SU-DHL-6 (cell line): ENCODE results near the gene PDCD4.

Experiments used
- H2AFZ ChIP-seq: fragments of 200-600 bp; sonication (generic); 2 replicates; pipeline ENCODE4 v1.6.1; 2014; ENCODE audit warnings: low read depth, mild to moderate bottlenecking, moderate library complexity, mixed read lengths, antibody characterized with exemption, low read length; ENCODE audit not compliant: severe bottlenecking
- H3F3A ChIP-seq: fragments of 200-600 bp; shearing (Covaris generic); 2 replicates; pipeline ENCODE4 v1.6.0; 2016; ENCODE audit warnings: antibody characterized with exemption, mild to moderate bottlenecking; ENCODE audit not compliant: insufficient read depth
- H3K27ac ChIP-seq: fragments of 200-600 bp; sonication (generic); 2 replicates; pipeline ENCODE4 v1.5.1; 2016; ENCODE audit warnings: low read depth, mild to moderate bottlenecking, low read length, moderate library complexity, mixed read lengths
- H3K27me3 ChIP-seq: fragments of 200-600 bp; sonication (generic), shearing (Covaris generic); 2 replicates; pipeline ENCODE4 v1.6.0; 2014; ENCODE audit warnings: mild to moderate bottlenecking, low read length
- H3K36me3 ChIP-seq: fragments of 200-600 bp; sonication (generic); 2 replicates; pipeline ENCODE4 v1.6.1; 2014; ENCODE audit warnings: mild to moderate bottlenecking, low read length, mixed read lengths
- H3K4me2 ChIP-seq: fragments of 300-600, 200-600 bp; shearing (Covaris generic), sonication (generic); 2 replicates; pipeline ENCODE4 v1.6.0; 2014; ENCODE audit warnings: low read length, low read depth, mild to moderate bottlenecking; ENCODE audit not compliant: poor library complexity, severe bottlenecking
- H3K4me3 ChIP-seq: fragments of 200-600 bp; sonication (generic); 2 replicates; pipeline ENCODE4 v1.5.1; 2014; ENCODE audit warnings: antibody characterized with exemption, low read length, mild to moderate bottlenecking, mixed read lengths; ENCODE audit not compliant: insufficient read depth, poor library complexity, severe bottlenecking
- H3K79me2 ChIP-seq: fragments of 200-600 bp; sonication (generic); 2 replicates; pipeline ENCODE4 v1.6.1; 2014; ENCODE audit warnings: mild to moderate bottlenecking, low read length, moderate library complexity; ENCODE audit not compliant: insufficient read depth
- H3K9ac ChIP-seq: fragments of 200-600 bp; sonication (generic); 2 replicates; pipeline ENCODE4 v1.7.0; 2014; ENCODE audit warnings: mild to moderate bottlenecking, low read length
- H3K9me2 ChIP-seq: fragments of 200-600 bp; sonication (generic); replicated peaks from 2 replicates; pipeline ENCODE4 v1.6.1; 2014; ENCODE audit warnings: low read length; ENCODE audit not compliant: insufficient read depth
- H3K9me3 ChIP-seq: fragments of 200-600 bp; sonication (generic); 2 replicates; pipeline ENCODE4 v1.6.1; 2014; ENCODE audit warnings: low read length, mixed read lengths; ENCODE audit not compliant: insufficient read depth
- H4K20me1 ChIP-seq: fragments of 200-600 bp; sonication (generic); 2 replicates; pipeline ENCODE4 v1.6.1; 2014; ENCODE audit warnings: low read depth, mild to moderate bottlenecking, antibody characterized with exemption, low read length, moderate library complexity, mixed read lengths
- EZH2phosphoT487 ChIP-seq: fragments of 200-600 bp; sonication (generic), shearing (Covaris generic); conservative IDR thresholded peaks from 2 replicates; pipeline ENCODE4 v1.6.1; 2018; ENCODE audit warnings: mild to moderate bottlenecking, antibody characterized with exemption, low read length, moderate library complexity, mixed read lengths
- TF ChIP-seq, protein P1 (sequence below): fragments of 200-600 bp; sonication (generic); IDR thresholded peaks from one replicate; pipeline ENCODE4 v1.5.1; 2017; ENCODE audit warnings: antibody characterized with exemption, mild to moderate bottlenecking, low read length, moderate library complexity; ENCODE audit not compliant: insufficient read depth, poor library complexity, severe bottlenecking

The PDCD4 gene

DNA sequence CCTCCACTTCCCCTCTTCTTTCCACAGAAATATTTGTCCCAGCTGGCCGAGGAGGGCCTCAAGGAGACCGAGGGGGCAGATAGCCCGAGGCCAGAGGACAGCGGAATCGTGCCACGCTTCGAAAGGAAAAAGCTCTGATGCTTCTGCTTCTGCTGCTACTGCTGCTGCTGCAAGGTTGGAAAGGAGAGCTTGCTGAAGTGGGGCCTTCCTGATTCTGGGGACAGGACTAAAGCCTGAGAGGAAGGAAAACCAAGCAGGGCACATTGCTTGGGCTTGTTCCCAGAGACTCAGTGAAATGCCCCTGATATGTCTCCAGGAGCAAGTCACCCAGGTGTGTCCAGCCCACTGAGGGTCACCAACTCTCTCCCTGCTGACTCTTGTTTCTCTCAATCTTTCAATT, 35.9 kb upstream of the PDCD4 start:
- no peak overlapping the region for H3K4me3 ChIP-seq
- H3K9me2 ChIP-seq, result no peaks in the 10 kb centered on the region
- H3K27ac ChIP-seq, result no peak overlapping the region
- no peaks in the 10 kb centered on the region for H3F3A ChIP-seq
- no peaks in the 10 kb centered on the region for H3K27me3 ChIP-seq
- TF ChIP-seq, protein P1, sequence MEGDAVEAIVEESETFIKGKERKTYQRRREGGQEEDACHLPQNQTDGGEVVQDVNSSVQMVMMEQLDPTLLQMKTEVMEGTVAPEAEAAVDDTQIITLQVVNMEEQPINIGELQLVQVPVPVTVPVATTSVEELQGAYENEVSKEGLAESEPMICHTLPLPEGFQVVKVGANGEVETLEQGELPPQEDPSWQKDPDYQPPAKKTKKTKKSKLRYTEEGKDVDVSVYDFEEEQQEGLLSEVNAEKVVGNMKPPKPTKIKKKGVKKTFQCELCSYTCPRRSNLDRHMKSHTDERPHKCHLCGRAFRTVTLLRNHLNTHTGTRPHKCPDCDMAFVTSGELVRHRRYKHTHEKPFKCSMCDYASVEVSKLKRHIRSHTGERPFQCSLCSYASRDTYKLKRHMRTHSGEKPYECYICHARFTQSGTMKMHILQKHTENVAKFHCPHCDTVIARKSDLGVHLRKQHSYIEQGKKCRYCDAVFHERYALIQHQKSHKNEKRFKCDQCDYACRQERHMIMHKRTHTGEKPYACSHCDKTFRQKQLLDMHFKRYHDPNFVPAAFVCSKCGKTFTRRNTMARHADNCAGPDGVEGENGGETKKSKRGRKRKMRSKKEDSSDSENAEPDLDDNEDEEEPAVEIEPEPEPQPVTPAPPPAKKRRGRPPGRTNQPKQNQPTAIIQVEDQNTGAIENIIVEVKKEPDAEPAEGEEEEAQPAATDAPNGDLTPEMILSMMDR, result no peak
- no peak for TF ChIP-seq EZH2phosphoT487
- H2AFZ ChIP-seq, result no peak overlapping the region
- H3K36me3 ChIP-seq, result no peaks in the 10 kb centered on the region
- H3K9ac ChIP-seq, result no peak overlapping the region
- H3K4me2 ChIP-seq, result no peak overlapping the region
- no peaks in the 10 kb centered on the region for H3K79me2 ChIP-seq
- no peaks in the 10 kb centered on the region for H4K20me1 ChIP-seq
- H3K9me3 ChIP-seq, result no peaks in the 10 kb centered on the region

DNA sequence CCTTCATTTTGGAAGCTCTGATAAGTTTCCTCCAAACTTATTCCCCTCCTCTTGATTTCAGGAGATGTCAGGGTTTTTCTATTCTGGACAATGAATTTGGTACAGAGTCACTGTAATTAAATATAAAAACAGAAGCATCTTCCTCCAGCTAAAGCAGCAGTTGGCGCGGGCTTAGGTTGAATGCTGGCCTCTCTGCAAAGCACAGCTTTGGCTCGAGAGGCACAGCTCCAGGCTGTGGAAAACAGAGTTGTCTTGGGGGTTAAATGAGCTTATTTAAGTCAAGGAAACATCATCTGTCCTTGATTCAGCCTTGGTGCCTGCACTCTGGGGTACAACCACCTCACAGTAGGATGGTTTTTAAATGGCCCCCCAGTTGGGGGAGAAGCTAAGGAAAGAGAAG, 35.0 kb upstream of the PDCD4 start:
- Histone ChIP-seq H3K9ac (no peak overlapping the region), H3K27ac (no peak overlapping the region), H3K9me3 (no peaks in the 10 kb centered on the region), H3K4me2 (no peak overlapping the region), H2AFZ (no peak overlapping the region), H4K20me1 (no peaks in the 10 kb centered on the region), H3K36me3 (no peaks in the 10 kb centered on the region), H3K9me2 (no peaks in the 10 kb centered on the region), H3F3A (no peaks in the 10 kb centered on the region), H3K79me2 (no peaks in the 10 kb centered on the region), H3K27me3 (no peaks in the 10 kb centered on the region), H3K4me3 (no peak overlapping the region)
- TF ChIP-seq EZH2phosphoT487, result no peak
- TF ChIP-seq, protein P1, result no peak

DNA sequence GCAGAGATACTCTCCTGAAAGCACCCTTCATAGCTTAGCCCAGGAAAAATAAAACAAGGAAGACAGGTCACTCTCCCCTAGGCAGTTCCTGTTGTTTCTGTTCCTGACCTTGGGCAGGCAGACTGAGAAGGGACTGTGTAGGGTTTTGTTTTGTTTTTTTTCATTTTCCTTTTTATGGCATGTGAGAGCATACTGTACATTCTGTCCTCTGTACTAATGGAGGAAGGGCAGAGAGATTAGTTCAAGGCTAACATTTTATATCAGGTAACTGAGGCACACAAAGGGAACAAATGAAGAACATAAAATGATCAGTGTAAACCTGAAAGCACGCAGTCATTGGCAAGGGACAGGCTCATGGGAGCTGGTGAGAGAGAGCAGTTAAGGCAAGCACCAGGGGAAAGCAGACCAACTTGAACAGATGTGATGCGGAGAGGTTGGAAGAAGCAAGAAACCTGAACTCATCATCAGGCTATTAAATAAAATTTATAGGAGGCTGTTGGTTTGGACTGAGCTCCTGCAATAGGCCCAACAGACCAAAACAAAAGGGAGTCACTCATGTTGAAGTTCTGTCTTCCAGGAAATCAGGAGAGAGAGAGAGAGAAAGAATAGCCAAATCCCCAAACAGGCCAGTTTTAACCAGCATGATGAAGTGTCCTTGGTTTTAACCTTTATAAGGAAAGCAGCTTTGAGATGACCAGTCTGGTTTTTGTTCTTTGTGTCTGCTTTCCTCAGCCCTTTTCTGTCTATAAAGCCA, 34.1 kb upstream of the PDCD4 start:
- H3K36me3 ChIP-seq, result no peaks in the 10 kb centered on the region
- no peaks in the 10 kb centered on the region for H3K79me2 ChIP-seq
- no peak for TF ChIP-seq EZH2phosphoT487
- TF ChIP-seq, protein P1, result no peak
- H3K9me2 ChIP-seq, result no peaks in the 10 kb centered on the region
- H3F3A ChIP-seq, result peaks cover 5% of the 10 kb centered on the region
- H3K9ac ChIP-seq, result no peak overlapping the region
- no peak overlapping the region for H3K4me3 ChIP-seq
- no peaks in the 10 kb centered on the region for H4K20me1 ChIP-seq
- H3K9me3 ChIP-seq, result no peaks in the 10 kb centered on the region
- no peak overlapping the region for H2AFZ ChIP-seq
- H3K27me3 ChIP-seq, result no peaks in the 10 kb centered on the region
- H3K4me2 ChIP-seq, result no peak overlapping the region
- no peak overlapping the region for H3K27ac ChIP-seq
